ENCODE results near the gene RTN4R. TPM values are rescaled to one million over a fixed set of nuclear protein-coding genes. Genes with fewer than 3 reads are reported as not detected.

RTN4R gene
- total RNA-seq, 1 experiment from 2014 or later, result 11.1 TPM

GRCh38 chr22:20228055-20228938, 39.8 kb downstream of the RTN4R start:
- H3K36me3 Mint-ChIP-seq (ENCODE audit: insufficient read depth, unreplicated experiment), result peaks cover 9% of the 10 kb centered on the region
- ChIA-PET CTCF (no interaction called here), POLR2A (no interaction called here)
- no peak overlapping the region for H3K27ac Mint-ChIP-seq (ENCODE audit: unreplicated experiment)
- H3K9me3 Mint-ChIP-seq (ENCODE audit: unreplicated experiment), result no peaks in the 10 kb centered on the region
- H3K9me3 ChIP-seq, result no peaks in the 10 kb centered on the region
- no peak for TF ChIP-seq CTCF (IDR thresholded peaks at IDR 0.05; ENCODE audit: insufficient read depth in 1 of 2, low read depth in 1 of 2, low read length in 1 of 2, severe bottlenecking in 1 of 2, unreplicated experiment in 1 of 2)
- DNase-seq, result no peak
- intact Hi-C loops (cut with micrococcal nuclease; ENCODE audit: unreplicated experiment), result no loop called here
- H3K36me3 ChIP-seq (ENCODE audit: control insufficient read depth, insufficient read depth, low read length), result no peaks in the 10 kb centered on the region
- H3K4me1 Mint-ChIP-seq (ENCODE audit: low read depth, unreplicated experiment), result no peaks in the 10 kb centered on the region
- BruUV-seq (replicated peaks), result no TSS peak
- H3K27me3 ChIP-seq (replicated peaks; ENCODE audit: control insufficient read depth, insufficient read depth, low read length), result no peaks in the 10 kb centered on the region
- H3K4me1 ChIP-seq, result no peaks in the 10 kb centered on the region
- H3K4me3 ChIP-seq (ENCODE audit: low read depth, low read length), result no peak overlapping the region
- H3K4me3 Mint-ChIP-seq (ENCODE audit: unreplicated experiment), result no peak overlapping the region
- no peaks in the 10 kb centered on the region for H3K27me3 Mint-ChIP-seq (ENCODE audit: insufficient read depth, unreplicated experiment)

GRCh38 chr22:20227363-20227762, 40.8 kb downstream of the RTN4R start:
- Histone ChIP-seq H3K27me3 (replicated peaks; ENCODE audit: control insufficient read depth, insufficient read depth, low read length) (no peaks in the 10 kb centered on the region), H3K36me3 (ENCODE audit: control insufficient read depth, insufficient read depth, low read length) (no peaks in the 10 kb centered on the region), H3K4me1 (no peaks in the 10 kb centered on the region), H3K9me3 (no peaks in the 10 kb centered on the region), H3K4me3 (ENCODE audit: low read depth, low read length) (no peak overlapping the region)
- no peaks in the 10 kb centered on the region for H3K27me3 Mint-ChIP-seq (ENCODE audit: insufficient read depth, unreplicated experiment)
- TF ChIP-seq CTCF (IDR thresholded peaks at IDR 0.05; ENCODE audit: insufficient read depth in 1 of 2, low read depth in 1 of 2, low read length in 1 of 2, severe bottlenecking in 1 of 2, unreplicated experiment in 1 of 2), result no peak
- ChIA-PET CTCF (interaction anchor here (0.6 to 0.9 kb wide), 2 partner anchors 12 to 35 kb away, joined by 3 read pairs; no protein-coding TSS in a partner anchor), POLR2A (no interaction called here)
- H3K4me3 Mint-ChIP-seq (ENCODE audit: unreplicated experiment), result no peak overlapping the region
- BruUV-seq (replicated peaks), result no TSS peak
- H3K4me1 Mint-ChIP-seq (ENCODE audit: low read depth, unreplicated experiment), result no peaks in the 10 kb centered on the region
- no peak overlapping the region for H3K27ac Mint-ChIP-seq (ENCODE audit: unreplicated experiment)
- intact Hi-C loops (cut with micrococcal nuclease; ENCODE audit: unreplicated experiment), result no loop called here
- no peak for DNase-seq
- H3K36me3 Mint-ChIP-seq (ENCODE audit: insufficient read depth, unreplicated experiment), result peaks cover 9% of the 10 kb centered on the region
- H3K9me3 Mint-ChIP-seq (ENCODE audit: unreplicated experiment), result no peaks in the 10 kb centered on the region

GRCh38 chr22:20226760-20227350, 41.3 kb downstream of the RTN4R start:
- no peak for DNase-seq
- intact Hi-C loops (cut with micrococcal nuclease; ENCODE audit: unreplicated experiment), result no loop called here
- H3K4me3 Mint-ChIP-seq (ENCODE audit: unreplicated experiment), result no peak overlapping the region
- BruUV-seq (replicated peaks), result no TSS peak
- no peaks in the 10 kb centered on the region for H3K4me1 Mint-ChIP-seq (ENCODE audit: low read depth, unreplicated experiment)
- no peaks in the 10 kb centered on the region for H3K9me3 ChIP-seq
- H3K36me3 Mint-ChIP-seq (ENCODE audit: insufficient read depth, unreplicated experiment), result peaks cover 9% of the 10 kb centered on the region
- no peaks in the 10 kb centered on the region for H3K4me1 ChIP-seq
- no peaks in the 10 kb centered on the region for H3K27me3 Mint-ChIP-seq (ENCODE audit: insufficient read depth, unreplicated experiment)
- H3K27me3 ChIP-seq (replicated peaks; ENCODE audit: control insufficient read depth, insufficient read depth, low read length), result no peaks in the 10 kb centered on the region
- no peaks in the 10 kb centered on the region for H3K36me3 ChIP-seq (ENCODE audit: control insufficient read depth, insufficient read depth, low read length)
- CTCF ChIA-PET, result interaction anchor here (0.6 to 0.9 kb wide), 2 partner anchors 11 to 34 kb away, joined by 3 read pairs; no protein-coding TSS in a partner anchor
- POLR2A ChIA-PET, result no interaction called here
- H3K27ac Mint-ChIP-seq (ENCODE audit: unreplicated experiment), result no peak overlapping the region
- H3K4me3 ChIP-seq (ENCODE audit: low read depth, low read length), result no peak overlapping the region
- TF ChIP-seq CTCF (IDR thresholded peaks at IDR 0.05; ENCODE audit: insufficient read depth in 1 of 2, low read depth in 1 of 2, low read length in 1 of 2, severe bottlenecking in 1 of 2, unreplicated experiment in 1 of 2), result no peak
- H3K9me3 Mint-ChIP-seq (ENCODE audit: unreplicated experiment), result no peaks in the 10 kb centered on the region

All from Caco-2 (cell line).